DND-41 (cell line): ENCODE data around the gene SLAMF8.

Experiments used
- ATAC-seq: fragments of 200-7000 bp; cut with Tn5 transposase; 3 replicates; pipeline ENCODE4 v1.9.1; 2021; ENCODE audit warnings: low read depth; ENCODE audit not compliant: insufficient read depth
- DNase-seq: peaks from one replicate; pipeline ENCODE4 v3.0.0-alpha.2; 2020
- H2AFZ ChIP-seq: 2 replicates; pipeline ENCODE4 v1.6.0; 2012; ENCODE audit warnings: low read depth, low read length
- H3K27ac ChIP-seq: 2 replicates; pipeline ENCODE4 v1.5.1; 2012; ENCODE audit warnings: low read length, inconsistent platforms
- H3K27me3 ChIP-seq: fragments of 200-600 bp; sonication (generic); 2 replicates; pipeline ENCODE4 v1.6.0; 2012; ENCODE audit warnings: low read length, mild to moderate bottlenecking, inconsistent platforms; ENCODE audit not compliant: insufficient read depth, poor library complexity
- H3K36me3 ChIP-seq: 2 replicates; pipeline ENCODE4 v1.5.1; 2012; ENCODE audit warnings: low read length, inconsistent platforms; ENCODE audit not compliant: insufficient read depth
- H3K4me1 ChIP-seq: 2 replicates; pipeline ENCODE4 v1.5.1; 2012; ENCODE audit warnings: mild to moderate bottlenecking, low read length; ENCODE audit not compliant: insufficient read depth
- H3K4me2 ChIP-seq: 2 replicates; pipeline ENCODE4 v1.6.0; 2012; ENCODE audit warnings: mild to moderate bottlenecking, moderate library complexity, low read length, inconsistent platforms; ENCODE audit not compliant: insufficient read depth
- H3K4me3 ChIP-seq, 2 experiments: fragments of 200-600 bp in 1 of 2; shearing (Covaris generic) in 1 of 2; 2 replicates each; pipeline ENCODE4 v1.5.1; 2012 to 2016; ENCODE audit warnings: inconsistent platforms in 2 of 2, low read length in 2 of 2, mild to moderate bottlenecking in 2 of 2, low read depth in 1 of 2, moderate library complexity in 1 of 2
- H3K79me2 ChIP-seq: 2 replicates; pipeline ENCODE4 v1.6.0; 2012; ENCODE audit warnings: low read length, inconsistent platforms; ENCODE audit not compliant: insufficient read depth
- H3K9ac ChIP-seq: 2 replicates; pipeline ENCODE4 v1.6.0; 2012; ENCODE audit warnings: low read depth, mild to moderate bottlenecking, inconsistent platforms, low read length, moderate library complexity
- H3K9me3 ChIP-seq: 2 replicates; pipeline ENCODE4 v1.5.1; 2012; ENCODE audit warnings: low read length, moderate library complexity, mild to moderate bottlenecking, inconsistent platforms; ENCODE audit not compliant: insufficient read depth, severe bottlenecking
- H4K20me1 ChIP-seq: 2 replicates; pipeline ENCODE4 v1.6.0; 2012; ENCODE audit warnings: low read length; ENCODE audit not compliant: insufficient read depth
- EZH2 ChIP-seq: IDR thresholded peaks from 3 replicates; pipeline ENCODE4 v1.6.1; 2012; ENCODE audit warnings: borderline replicate concordance, low read depth, mild to moderate bottlenecking, moderate library complexity, low read length, inconsistent platforms; ENCODE audit not compliant: severe bottlenecking
- TF ChIP-seq, protein P1 (sequence below): IDR thresholded peaks from 2 replicates; pipeline ENCODE4 v1.5.1; 2012; ENCODE audit warnings: borderline replicate concordance, low read length, moderate library complexity, mild to moderate bottlenecking; ENCODE audit not compliant: poor library complexity, severe bottlenecking; ENCODE audit errors: extremely low read depth

Gene SLAMF8

DNA sequence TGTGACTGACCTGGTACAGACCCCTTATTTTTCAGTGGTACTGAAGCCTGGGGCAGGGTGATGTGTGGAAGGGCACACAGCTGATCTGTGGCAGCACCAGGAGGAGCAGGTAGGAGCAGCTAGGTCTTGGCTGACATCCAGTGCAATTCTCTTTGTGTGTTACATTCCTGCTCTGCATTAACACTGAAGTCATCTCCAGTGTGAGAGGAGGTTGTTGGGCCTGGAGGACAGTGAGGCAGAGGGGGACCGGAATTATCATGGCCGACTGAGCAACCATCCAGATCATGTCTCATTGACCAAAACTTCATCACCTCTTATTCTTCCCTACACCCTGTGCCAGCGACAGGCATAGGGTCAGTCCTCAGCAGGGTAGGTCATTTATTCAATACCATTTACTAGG lies 1.5 kb downstream of the SLAMF8 start:
- Histone ChIP-seq H3K9ac (no peak overlapping the region), H4K20me1 (no peaks in the 10 kb centered on the region), H2AFZ (no peak overlapping the region), H3K4me3 (no peak overlapping the region), H3K4me1 (peaks cover 8% of the 10 kb centered on the region), H3K4me2 (no peak overlapping the region), H3K27ac (no peak overlapping the region), H3K9me3 (no peaks in the 10 kb centered on the region), H3K36me3 (no peaks in the 10 kb centered on the region), H3K27me3 (no peaks in the 10 kb centered on the region), H3K79me2 (no peaks in the 10 kb centered on the region)
- TF ChIP-seq, protein P1, sequence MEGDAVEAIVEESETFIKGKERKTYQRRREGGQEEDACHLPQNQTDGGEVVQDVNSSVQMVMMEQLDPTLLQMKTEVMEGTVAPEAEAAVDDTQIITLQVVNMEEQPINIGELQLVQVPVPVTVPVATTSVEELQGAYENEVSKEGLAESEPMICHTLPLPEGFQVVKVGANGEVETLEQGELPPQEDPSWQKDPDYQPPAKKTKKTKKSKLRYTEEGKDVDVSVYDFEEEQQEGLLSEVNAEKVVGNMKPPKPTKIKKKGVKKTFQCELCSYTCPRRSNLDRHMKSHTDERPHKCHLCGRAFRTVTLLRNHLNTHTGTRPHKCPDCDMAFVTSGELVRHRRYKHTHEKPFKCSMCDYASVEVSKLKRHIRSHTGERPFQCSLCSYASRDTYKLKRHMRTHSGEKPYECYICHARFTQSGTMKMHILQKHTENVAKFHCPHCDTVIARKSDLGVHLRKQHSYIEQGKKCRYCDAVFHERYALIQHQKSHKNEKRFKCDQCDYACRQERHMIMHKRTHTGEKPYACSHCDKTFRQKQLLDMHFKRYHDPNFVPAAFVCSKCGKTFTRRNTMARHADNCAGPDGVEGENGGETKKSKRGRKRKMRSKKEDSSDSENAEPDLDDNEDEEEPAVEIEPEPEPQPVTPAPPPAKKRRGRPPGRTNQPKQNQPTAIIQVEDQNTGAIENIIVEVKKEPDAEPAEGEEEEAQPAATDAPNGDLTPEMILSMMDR: no peak
- TF ChIP-seq EZH2: no peak
- ATAC-seq: no peak
- DNase-seq: no peak

DNA sequence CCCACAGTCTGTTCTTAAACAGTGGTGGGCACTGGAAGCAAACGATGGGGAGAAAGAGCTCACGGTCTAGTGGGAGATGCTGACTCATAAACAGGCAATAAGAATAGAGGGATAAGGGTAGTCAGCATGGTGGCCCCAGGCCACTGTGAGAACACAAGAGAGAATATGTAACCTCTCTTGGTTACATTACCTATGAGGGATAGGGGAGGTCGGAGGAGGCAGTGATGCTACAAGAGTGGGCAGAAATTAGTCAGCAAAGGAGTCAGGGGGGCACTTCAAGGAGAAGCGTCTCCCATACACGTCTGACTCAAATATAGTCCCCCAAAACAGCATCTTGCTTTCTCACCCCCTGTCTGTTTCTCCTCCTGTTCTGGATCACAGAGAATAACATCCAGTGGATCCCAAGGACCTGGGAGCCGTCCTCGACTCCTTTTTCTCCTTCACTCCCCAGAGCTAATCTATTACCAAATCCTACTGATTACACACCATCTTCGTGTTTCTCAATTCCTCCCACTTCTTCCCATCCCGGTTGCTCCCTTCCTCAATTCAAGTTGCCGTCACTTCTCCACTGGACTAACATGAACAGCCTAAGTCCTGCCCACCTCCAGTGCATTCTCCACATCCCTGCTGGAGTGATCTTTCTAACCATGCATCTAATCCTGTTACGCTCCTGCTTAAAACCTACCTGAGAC lies 2.1 kb downstream of the SLAMF8 start:
- Histone ChIP-seq H3K4me2 (no peak overlapping the region), H3K27me3 (no peaks in the 10 kb centered on the region), H4K20me1 (no peaks in the 10 kb centered on the region), H3K36me3 (no peaks in the 10 kb centered on the region), H3K9me3 (no peaks in the 10 kb centered on the region), H3K79me2 (no peaks in the 10 kb centered on the region), H3K9ac (no peak overlapping the region), H2AFZ (no peak overlapping the region), H3K4me1 (peaks cover 8% of the 10 kb centered on the region), H3K27ac (no peak overlapping the region), H3K4me3 (no peak overlapping the region)
- TF ChIP-seq, protein P1: no peak
- no peak for TF ChIP-seq EZH2
- ATAC-seq (no peak), DNase-seq (no peak)

DNA sequence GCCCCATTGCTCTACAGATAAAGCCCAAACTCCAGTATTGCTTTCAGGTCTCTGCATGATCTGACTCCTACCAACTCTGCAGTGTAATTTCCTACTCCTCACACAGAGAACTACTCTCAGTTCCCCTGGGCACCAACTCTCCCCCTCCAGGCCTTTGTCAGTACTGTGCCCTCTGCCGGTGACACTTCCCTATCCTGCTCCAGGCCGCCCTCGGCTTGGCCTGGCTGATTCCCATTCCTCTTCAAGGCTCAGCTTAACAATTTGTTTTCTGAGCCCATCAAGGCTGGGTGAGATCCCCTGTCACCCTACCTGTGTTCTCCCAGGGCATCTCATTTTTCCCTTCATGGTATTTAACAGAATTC lies 2.6 kb downstream of the SLAMF8 start:
- Histone ChIP-seq H3K36me3 (no peaks in the 10 kb centered on the region), H3K27me3 (no peaks in the 10 kb centered on the region), H4K20me1 (no peaks in the 10 kb centered on the region), H3K4me1 (peaks cover 8% of the 10 kb centered on the region), H3K27ac (no peak overlapping the region), H3K9me3 (no peaks in the 10 kb centered on the region), H3K9ac (no peak overlapping the region), H3K4me2 (no peak overlapping the region), H3K4me3 (no peak overlapping the region), H3K79me2 (no peaks in the 10 kb centered on the region), H2AFZ (no peak overlapping the region)
- TF ChIP-seq, protein P1: no peak
- no peak for TF ChIP-seq EZH2
- ATAC-seq (no peak), DNase-seq (no peak)
